GM18909 (cell line): ENCODE results near the gene EPB41L3.
"Not testable (repeated sequence)": the region's sequence is repeated elsewhere in the genome, so short reads cannot be mapped to it uniquely, and the experiment has no call there.

Experiments used
- ATAC-seq: cut with Tn5 transposase; IDR thresholded peaks from one replicate; pipeline ENCODE4 v1.9.1; 2021; ENCODE audit warnings: mild to moderate bottlenecking; ENCODE audit not compliant: unreplicated experiment, poor library complexity

The EPB41L3 gene

GRCh38 chr18:5534845-5535244 is 9.0 kb downstream of the EPB41L3 start:
- ATAC-seq, result no peak

GRCh38 chr18:5532066-5532465 is 11.7 kb downstream of the EPB41L3 start:
- ATAC-seq, result no peak

- ATAC-seq, result no peak
These were observed 13.1 kb downstream of the EPB41L3 start for GRCh38 chr18:5530629-5531178.

- ATAC-seq, result no peak
These were observed 14.3 kb downstream of the EPB41L3 start for GRCh38 chr18:5529471-5529870.

- ATAC-seq, result no peak
These were observed 16.2 kb downstream of the EPB41L3 start for GRCh38 chr18:5527603-5528002.

GRCh38 chr18:5524660-5525059 is 19.1 kb downstream of the EPB41L3 start:
- no peak for ATAC-seq

- no peak for ATAC-seq
These were observed 22.8 kb downstream of the EPB41L3 start for GRCh38 chr18:5521000-5521399.

GRCh38 chr18:5520464-5520863 is 23.3 kb downstream of the EPB41L3 start:
- ATAC-seq, result no peak

- ATAC-seq, result no peak
These were observed 24.1 kb downstream of the EPB41L3 start for GRCh38 chr18:5519448-5520298.

- no peak for ATAC-seq
These were observed 24.9 kb downstream of the EPB41L3 start for GRCh38 chr18:5518899-5519371.

GRCh38 chr18:5518179-5518770 is 25.5 kb downstream of the EPB41L3 start:
- ATAC-seq, result no peak

- ATAC-seq, result no peak
These were observed 27.0 kb downstream of the EPB41L3 start for GRCh38 chr18:5516841-5517240.

GRCh38 chr18:5515011-5515784 is 28.6 kb downstream of the EPB41L3 start:
- no peak for ATAC-seq

- ATAC-seq, result no peak
These were observed 29.9 kb downstream of the EPB41L3 start for GRCh38 chr18:5513947-5514346.

- no peak for ATAC-seq
These were observed 31.6 kb downstream of the EPB41L3 start for GRCh38 chr18:5512176-5512575.

- not testable (repeated sequence) for ATAC-seq
These were observed 32.3 kb downstream of the EPB41L3 start for GRCh38 chr18:5511541-5511940.

- no peak for ATAC-seq
These were observed 33.5 kb downstream of the EPB41L3 start for GRCh38 chr18:5510135-5510846.

GRCh38 chr18:5508821-5509220 is 35.0 kb downstream of the EPB41L3 start:
- ATAC-seq, result no peak

GRCh38 chr18:5507756-5508155 is 36.0 kb downstream of the EPB41L3 start:
- no peak for ATAC-seq

GRCh38 chr18:5506174-5506573 is 37.6 kb downstream of the EPB41L3 start:
- ATAC-seq, result no peak
